K562 (cell line): ENCODE data around the gene PPP2R2B. TPM values are rescaled to one million over a fixed set of nuclear protein-coding genes. Genes with fewer than 3 reads are reported as not detected.

Source experiments
- ATAC-seq: fragments of 200-7000 bp; cut with Tn5 transposase; 3 replicates; pipeline ENCODE4 v1.9.1; 2020; ENCODE audit warnings: moderate library complexity
- BruUV-seq: library from RNA; stranded (reverse); fragments of 400-500 nt; replicated peaks from 2 replicates; lab custom pipeline; 2021; lab: Mats Ljungman, UMichigan
- CTCF ChIA-PET: fragments of 300-600 bp; formaldehyde crosslinking; extraction: SDS; loops from one replicate; lab custom pipeline; 2021; ENCODE audit warnings: low intra/inter-chr PET ratio; lab: Yijun Ruan, JAX
- POLR2A ChIA-PET: fragments of 300-600, 350-650 bp; sonication (Branson Sonifier 250); formaldehyde crosslinking; extraction: SDS; loops from one replicate; lab custom pipeline; 2021; ENCODE audit warnings: antibody characterized with exemption, inconsistent platforms; lab: Yijun Ruan, JAX
- DNase-seq, 4 experiments: peaks; one replicate each; pipeline versions ENCODE4 v3.0.0 to v3.0.0-alpha.2; 2011 to 2018; ENCODE audit warnings: low spot score in 3 of 4, mixed read lengths in 3 of 4; ENCODE audit errors: extremely low read depth in 1 of 4
- FAIRE-seq: peaks from 2 replicates; lab custom pipeline; 2011; peaks lifted over from hg19 to GRCh38; lab: Jason Lieb, UNC
- H2AFZ ChIP-seq: 2 replicates; pipeline ENCODE4 v1.6.0; 2011; ENCODE audit warnings: low read depth, low read length, control low read depth, inconsistent platforms
- H3K27ac ChIP-seq: fragments of 200-600 bp; 3 replicates; pipeline ENCODE4 v1.8.0; 2011; ENCODE audit warnings: low read depth, mild to moderate bottlenecking, control low read depth, inconsistent platforms, low read length, moderate library complexity, mixed read lengths; ENCODE audit errors: extremely low read depth
- H3K27me3 ChIP-seq, 2 experiments: fragments of 300-600 bp in 1 of 2; 2 replicates in 1 of 2; 3 replicates in 1 of 2; pipeline versions ENCODE4 v1.6.0 to v1.8.0; 2011; ENCODE audit warnings: inconsistent platforms in 2 of 2, low read length in 2 of 2, mild to moderate bottlenecking in 1 of 2, mixed read lengths in 1 of 2, moderate library complexity in 1 of 2; ENCODE audit not compliant: control insufficient read depth in 2 of 2, insufficient read depth in 2 of 2
- H3K36me3 ChIP-seq: fragments of 300-600 bp; 3 replicates; pipeline ENCODE4 v1.8.0; 2011; ENCODE audit warnings: mild to moderate bottlenecking, low read length, inconsistent platforms; ENCODE audit not compliant: control insufficient read depth, insufficient read depth
- H3K4me1 ChIP-seq, 2 experiments: fragments of 200-600 bp in 1 of 2; replicated peaks in 1 of 2; 2 replicates in 1 of 2; 3 replicates in 1 of 2; pipeline versions ENCODE4 v1.5.1 to v1.8.0; 2011; ENCODE audit warnings: inconsistent platforms in 2 of 2, low read length in 2 of 2, mild to moderate bottlenecking in 1 of 2, mixed read lengths in 1 of 2, moderate library complexity in 1 of 2; ENCODE audit not compliant: control insufficient read depth in 2 of 2, insufficient read depth in 2 of 2
- H3K4me2 ChIP-seq: 2 replicates; pipeline ENCODE4 v1.6.1; 2011; ENCODE audit warnings: low read length, control low read depth, inconsistent platforms, mixed read lengths; ENCODE audit not compliant: insufficient read depth
- H3K4me3 ChIP-seq: fragments of 200-600 bp; sonication (generic), shearing (Covaris generic); 2 replicates; pipeline ENCODE4 v1.5.1; 2016; ENCODE audit warnings: control low read depth, inconsistent platforms
- H3K79me2 ChIP-seq: fragments of 200-600 bp; 3 replicates; pipeline ENCODE4 v1.8.0; 2011; ENCODE audit warnings: low read length, inconsistent platforms; ENCODE audit not compliant: control insufficient read depth, insufficient read depth
- H3K9ac ChIP-seq, 2 experiments: 2 replicates each; pipeline versions ENCODE4 v1.6.0 to v1.6.1; 2011; ENCODE audit warnings: low read depth in 2 of 2, low read length in 2 of 2, control low read depth in 1 of 2, inconsistent platforms in 1 of 2, mild to moderate bottlenecking in 1 of 2, mixed read lengths in 1 of 2; ENCODE audit not compliant: insufficient read depth in 1 of 2
- H3K9me1 ChIP-seq: one replicate; pipeline ENCODE4 v1.6.0; 2011; ENCODE audit warnings: inconsistent platforms, mild to moderate bottlenecking, low read length, moderate library complexity; ENCODE audit not compliant: control insufficient read depth, insufficient read depth
- H3K9me3 ChIP-seq: replicated peaks from 2 replicates; pipeline ENCODE4 v1.5.1; 2011; ENCODE audit warnings: low read depth, low read length, inconsistent platforms; ENCODE audit not compliant: control insufficient read depth, insufficient read depth
- H4K20me1 ChIP-seq: replicated peaks from 2 replicates; pipeline ENCODE4 v1.6.1; 2011; ENCODE audit warnings: low read length, inconsistent platforms, mixed read lengths; ENCODE audit not compliant: control insufficient read depth, insufficient read depth
- C11orf30 ChIP-seq: fragments of 450-650 bp; IDR thresholded peaks from 2 replicates; pipeline ENCODE4 v1.6.1; 2016; ENCODE audit warnings: low read depth, mild to moderate bottlenecking
- DEAF1 ChIP-seq: fragments of 450-650 bp; formaldehyde crosslinking; IDR thresholded peaks from 2 replicates; pipeline ENCODE4 v1.4.0; 2020; ENCODE audit warnings: mild to moderate bottlenecking, moderate library complexity
- ELF1 ChIP-seq: fragments of 200-800 bp; sonication (Bioruptor generic); IDR thresholded peaks from 2 replicates; pipeline ENCODE4 v1.6.1; 2016; ENCODE audit warnings: missing genetic modification characterization, missing compliant biosample characterization
- FOXK1 ChIP-seq: sonication (generic); formaldehyde crosslinking; IDR thresholded peaks from 2 replicates; pipeline ENCODE4 v1.8.0; 2022; ENCODE audit warnings: missing genetic modification reagents, mild to moderate bottlenecking, borderline replicate concordance
- SMAD2 ChIP-seq: fragments of 150-350 bp; IDR thresholded peaks from 2 replicates; pipeline ENCODE4 v1.6.1; 2014; ENCODE audit warnings: low read depth, mild to moderate bottlenecking, low read length
- ZNF316 ChIP-seq: fragments of 450-650 bp; IDR thresholded peaks from 2 replicates; pipeline ENCODE4 v1.6.1; 2016
- ZNF586 ChIP-seq: fragments of 450-650 bp; formaldehyde crosslinking; conservative IDR thresholded peaks from 2 replicates; pipeline ENCODE4 v1.4.0; 2020; ENCODE audit warnings: mild to moderate bottlenecking, moderate library complexity
- WGBS: fragments of 100-300 bp; shearing (Covaris generic); methylation state at CpG from one replicate; pipeline ENCODE4 v1.1.6; 2016; ENCODE audit warnings: low coverage, mixed read lengths; ENCODE audit not compliant: insufficient coverage; ENCODE audit errors: missing lambda C conversion rate; 5-methylcytosine and 5-hydroxymethylcytosine counted together
- in situ Hi-C: fragments of 300-500 bp; cut with MboI; formaldehyde crosslinking; loops from 4 replicates; pipeline ENCODE4 v1.15.0; 2018; ENCODE audit warnings: inconsistent platforms, mixed read lengths
- intact Hi-C: fragments of 100-400 bp; cut with micrococcal nuclease; formaldehyde crosslinking; loops from 2 replicates; pipeline ENCODE4 v1.14.2; 2022
- polyA plus RNA-seq, 8 experiments: library from polyadenylated mRNA; depleted of rRNA in 4 of 8; stranded (reverse) in 5 of 8; unstranded in 3 of 8; fragments of >200 nt; fragmentation: Nextera tagmentation in 2 of 8; fragmentation: Illumina TruSeq in 1 of 8; extraction: Ambion mirVana in 2 of 8; extraction: Trizol in 1 of 8; gene quantifications; 2 replicates each; pipeline versions ENCODE4 v1.2.1 to v1.2.3, GENCODE V29; 2011 to 2014; ENCODE audit warnings: inconsistent platforms in 1 of 8, missing spikeins in 1 of 8
- total RNA-seq, 7 experiments: library from RNA; depleted of rRNA in 6 of 7; stranded (reverse); fragments of >200 nt in 6 of 7; fragmentation: Illumina TruSeq in 2 of 7; extraction: Trizol in 2 of 7; gene quantifications; 2 replicates each; pipeline versions ENCODE4 v1.2.1 to v1.2.3, GENCODE V29; 2011 to 2021; ENCODE audit warnings: low replicate concordance in 1 of 7

PPP2R2B gene
- total and polyA plus RNA-seq, 9 of the 15 experiments (the other 6 are each of a cell fraction or from before 2014, with no cell fraction given) = not detected

- intact Hi-C loops (no loop called here), in situ Hi-C loops (no loop called here)
- H3K9me3 ChIP-seq = no peaks in the 10 kb centered on the region
- BruUV-seq = no TSS peak
- WGBS = 7% methylated on average over 2 of the region's 2 CpGs
- no peaks in the 10 kb centered on the region for H3K27me3 ChIP-seq
- no peak overlapping the region for H3K27ac ChIP-seq
- no peaks in the 10 kb centered on the region for H3K9me1 ChIP-seq
- H4K20me1 ChIP-seq = no peaks in the 10 kb centered on the region
- H3K4me3 ChIP-seq = no peak overlapping the region
- TF ChIP-seq C11orf30 (0 out of 2 replicates have a peak, but pooled peaks have one; percentile 4), ZNF316 (peak; percentile 62; the same call in 1 of the 2 replicates), ELF1 (no peak), DEAF1 (CRISPR knock-in tag) (no peak), ZNF586 (CRISPR knock-in tag) (no peak), FOXK1 (CRISPR knock-in tag) (no peak), SMAD2 (no peak)
- no peaks in the 10 kb centered on the region for H3K36me3 ChIP-seq
- H3K4me2 ChIP-seq = no peak overlapping the region
- no peak for FAIRE-seq
- ChIA-PET POLR2A (interaction anchor here (0.6 kb wide), 1 partner anchor 31 kb away, joined by 3 read pairs; no protein-coding TSS in a partner anchor), CTCF (no interaction called here)
- H2AFZ ChIP-seq = no peak overlapping the region
- no peak overlapping the region for H3K9ac ChIP-seq
- no peak for ATAC-seq
- no peaks in the 10 kb centered on the region for H3K79me2 ChIP-seq
- H3K4me1 ChIP-seq = no peaks in the 10 kb centered on the region
- DNase-seq = no peak
Measured at GRCh38 chr5:146584750-146585149, 293.8 kb downstream of the PPP2R2B start.
